ENCODE data around the gene EXPH5.
A peak's percentile ranks its signal among the peaks of the same experiment; 100 is the strongest.
"Not testable (repeated sequence)": the region's sequence is repeated elsewhere in the genome, so short reads cannot be mapped to it uniquely, and the experiment has no call there.

Gene EXPH5

DNA sequence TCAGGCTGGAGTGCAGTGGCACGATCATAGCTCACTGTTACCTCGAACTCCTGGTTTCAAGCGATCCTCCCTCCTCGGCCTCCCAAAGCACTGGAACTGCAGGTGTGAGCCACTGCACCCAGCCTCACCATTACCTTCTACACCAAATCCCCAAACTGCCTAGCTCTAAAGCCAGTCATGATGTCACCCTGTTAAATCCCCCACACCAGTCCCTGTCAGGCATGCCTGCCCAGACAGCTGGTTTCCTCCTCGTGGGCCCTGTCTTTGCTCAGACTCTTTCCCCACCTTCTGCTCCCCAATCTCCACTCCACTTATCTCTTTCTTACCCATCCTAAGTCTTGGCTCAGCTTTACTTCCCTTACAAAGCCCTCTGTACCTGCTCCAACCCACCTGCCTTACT is 12.5 kb upstream of the EXPH5 start:
- TF ChIP-seq, protein P1, sequence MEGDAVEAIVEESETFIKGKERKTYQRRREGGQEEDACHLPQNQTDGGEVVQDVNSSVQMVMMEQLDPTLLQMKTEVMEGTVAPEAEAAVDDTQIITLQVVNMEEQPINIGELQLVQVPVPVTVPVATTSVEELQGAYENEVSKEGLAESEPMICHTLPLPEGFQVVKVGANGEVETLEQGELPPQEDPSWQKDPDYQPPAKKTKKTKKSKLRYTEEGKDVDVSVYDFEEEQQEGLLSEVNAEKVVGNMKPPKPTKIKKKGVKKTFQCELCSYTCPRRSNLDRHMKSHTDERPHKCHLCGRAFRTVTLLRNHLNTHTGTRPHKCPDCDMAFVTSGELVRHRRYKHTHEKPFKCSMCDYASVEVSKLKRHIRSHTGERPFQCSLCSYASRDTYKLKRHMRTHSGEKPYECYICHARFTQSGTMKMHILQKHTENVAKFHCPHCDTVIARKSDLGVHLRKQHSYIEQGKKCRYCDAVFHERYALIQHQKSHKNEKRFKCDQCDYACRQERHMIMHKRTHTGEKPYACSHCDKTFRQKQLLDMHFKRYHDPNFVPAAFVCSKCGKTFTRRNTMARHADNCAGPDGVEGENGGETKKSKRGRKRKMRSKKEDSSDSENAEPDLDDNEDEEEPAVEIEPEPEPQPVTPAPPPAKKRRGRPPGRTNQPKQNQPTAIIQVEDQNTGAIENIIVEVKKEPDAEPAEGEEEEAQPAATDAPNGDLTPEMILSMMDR (conservative IDR thresholded peaks at IDR 0.05; ENCODE audit: low read depth, low read length), result no peak
- no peak overlapping the region for H3K4me3 ChIP-seq (ENCODE audit: low read depth, low read length)
- DNase-seq (ENCODE audit: low read depth), result no peak

DNA sequence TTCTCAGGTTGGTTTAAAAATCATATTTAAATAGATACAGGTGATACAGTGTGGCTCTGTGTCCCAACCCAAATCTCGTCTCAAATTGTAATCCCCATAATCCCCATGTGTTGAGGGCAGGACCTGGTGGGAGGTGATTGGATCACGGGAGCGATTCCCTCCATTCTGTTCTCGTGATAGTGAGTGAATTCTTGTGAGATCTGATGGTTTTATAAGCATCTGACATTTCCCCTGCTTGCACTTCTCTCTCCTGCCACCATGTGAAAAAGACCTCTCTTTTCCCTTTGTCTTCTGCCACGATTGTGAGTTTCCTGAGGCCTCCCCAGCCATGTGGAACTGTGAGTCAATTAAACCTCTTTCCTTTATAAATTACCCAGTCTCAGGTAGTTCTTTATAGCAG is 9.2 kb upstream of the EXPH5 start:
- TF ChIP-seq, protein P1 (conservative IDR thresholded peaks at IDR 0.05; ENCODE audit: low read depth, low read length), result peak; percentile 12
- not testable (repeated sequence) for DNase-seq (ENCODE audit: low read depth)

DNA sequence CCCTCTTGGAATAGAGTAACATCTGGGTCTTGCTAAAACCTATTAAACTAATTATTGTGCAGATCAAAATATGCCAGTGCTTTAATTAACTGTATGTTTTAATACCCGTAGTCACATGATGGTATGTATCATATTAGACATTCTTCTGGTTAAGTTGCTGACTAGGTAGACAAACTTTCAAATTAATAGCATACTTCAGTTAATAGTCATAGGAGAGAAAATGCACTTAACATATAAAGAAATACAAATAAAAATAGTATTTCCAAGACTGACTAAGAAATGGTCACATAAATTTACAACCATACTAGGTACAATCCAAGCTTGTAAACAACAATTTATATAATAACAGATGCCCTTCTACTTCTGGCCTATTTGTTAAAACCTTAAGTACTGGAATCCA is 7.6 kb upstream of the EXPH5 start:
- peak; percentile 35 for DNase-seq (ENCODE audit: low read depth)
- TF ChIP-seq, protein P1 (conservative IDR thresholded peaks at IDR 0.05; ENCODE audit: low read depth, low read length), result no peak
- no peak overlapping the region for H3K4me3 ChIP-seq (ENCODE audit: low read depth, low read length)

More for the DNA sequence above, 9.2 kb upstream of the EXPH5 start:
- H3K4me3 ChIP-seq (ENCODE audit: low read depth, low read length), result not testable (repeated sequence)

GRCh38 chr11:108599978-108600377 is 6.4 kb upstream of the EXPH5 start:
- TF ChIP-seq, protein P1 (conservative IDR thresholded peaks at IDR 0.05; ENCODE audit: low read depth, low read length), result no peak
- no peak for DNase-seq (ENCODE audit: low read depth)
- H3K4me3 ChIP-seq (ENCODE audit: low read depth, low read length), result no peak overlapping the region

DNA sequence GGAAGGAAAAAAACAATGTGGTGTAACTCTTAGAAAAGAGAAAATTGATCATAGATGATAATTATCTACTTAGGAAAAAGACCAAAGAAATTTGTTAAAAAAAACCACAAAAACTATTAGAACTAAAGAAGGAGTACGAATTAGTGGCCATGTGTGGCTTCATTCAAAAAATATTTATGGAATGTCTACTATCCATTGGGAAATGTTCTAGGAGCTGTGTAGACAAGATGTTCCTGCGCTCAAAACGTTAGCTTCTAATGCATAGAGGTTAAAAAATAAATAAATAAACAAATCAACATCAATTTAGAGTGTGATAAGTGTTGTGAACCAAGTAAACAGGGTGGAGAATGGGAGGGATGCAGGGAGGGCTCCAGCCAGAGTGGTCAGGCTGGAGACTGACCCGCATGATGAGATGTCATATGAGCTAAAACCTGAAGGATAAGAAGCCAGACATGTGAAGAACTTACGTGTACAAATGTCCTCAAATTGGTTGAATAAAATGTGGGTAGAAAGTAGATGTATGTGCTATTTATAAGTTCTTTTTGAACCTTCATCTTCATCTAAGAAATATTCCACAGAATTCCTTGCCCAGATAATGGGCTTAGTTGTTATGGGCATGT is 4.3 kb upstream of the EXPH5 start:
- no peak overlapping the region for H3K4me3 ChIP-seq (ENCODE audit: low read depth, low read length)
- no peak for DNase-seq (ENCODE audit: low read depth)
- TF ChIP-seq, protein P1 (conservative IDR thresholded peaks at IDR 0.05; ENCODE audit: low read depth, low read length), result no peak

DNA sequence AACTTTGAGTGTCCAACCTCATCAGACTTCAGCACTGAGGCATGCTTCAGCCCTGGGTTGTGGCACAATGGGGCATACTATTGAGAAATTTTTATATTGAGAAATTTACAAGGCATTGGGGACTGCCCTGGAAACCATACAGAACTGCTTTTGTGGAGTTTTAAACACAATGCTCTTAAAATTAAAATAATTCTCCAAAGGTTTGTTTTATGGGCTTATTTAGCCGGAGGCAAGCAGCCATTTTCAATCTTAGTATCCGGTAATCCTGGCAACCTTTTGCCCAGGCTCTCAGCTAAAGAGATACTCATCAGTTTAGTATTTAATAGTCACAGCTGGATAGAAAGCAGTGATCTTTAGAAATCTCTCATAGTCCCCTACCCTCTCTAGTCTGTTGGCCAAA is 3.1 kb upstream of the EXPH5 start:
- H3K4me3 ChIP-seq (ENCODE audit: low read depth, low read length), result no peak overlapping the region
- DNase-seq (ENCODE audit: low read depth), result no peak
- TF ChIP-seq, protein P1 (conservative IDR thresholded peaks at IDR 0.05; ENCODE audit: low read depth, low read length), result no peak

DNA sequence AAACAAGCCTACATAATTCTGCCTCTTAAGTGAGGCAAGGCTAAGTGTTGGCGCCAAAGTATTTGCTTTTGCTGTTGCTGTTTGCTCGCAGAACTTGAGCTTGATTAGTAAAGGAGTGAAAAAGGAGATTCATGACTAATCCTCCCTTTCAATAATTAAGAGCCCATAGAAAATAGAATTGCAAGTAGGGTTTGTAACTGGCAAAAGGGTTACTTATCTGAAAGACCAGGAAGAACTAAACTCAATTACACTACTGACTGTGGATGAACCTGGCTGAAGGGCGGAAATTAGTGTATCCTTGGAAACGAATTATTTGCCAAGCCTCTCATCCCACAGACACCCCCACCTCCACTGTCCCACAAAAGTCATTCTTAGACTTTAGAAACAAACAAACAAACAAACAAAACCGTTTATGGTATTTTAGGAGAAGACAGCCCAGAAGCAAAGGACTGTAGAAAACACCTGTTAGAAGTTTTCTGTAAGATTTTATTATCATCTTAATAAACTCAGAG is 411 bp upstream of the EXPH5 start:
- TF ChIP-seq, protein P1 (conservative IDR thresholded peaks at IDR 0.05; ENCODE audit: low read depth, low read length), result no peak
- DNase-seq (ENCODE audit: low read depth), result no peak
- H3K4me3 ChIP-seq (ENCODE audit: low read depth, low read length), result peak overlapping the region; percentile 65
